Upper lobe of left lung (tissue), 4 donors: ENCODE results near the gene CD79A.

Experiments used
- POLR2A ChIP-seq, 4 donors: fragments of 450-650 bp; IDR thresholded peaks; one replicate each; pipeline ENCODE4 v1.5.1; 2016 to 2017; ENCODE audit warnings: antibody characterized with exemption in 4 of 4, mild to moderate bottlenecking in 2 of 4
- POLR2AphosphoS5 ChIP-seq, 2 donors: sonication (generic); formaldehyde crosslinking; IDR thresholded peaks; one replicate each; pipeline ENCODE4 v1.5.1; 2017; ENCODE audit warnings: antibody characterized with exemption in 2 of 2

DNA sequence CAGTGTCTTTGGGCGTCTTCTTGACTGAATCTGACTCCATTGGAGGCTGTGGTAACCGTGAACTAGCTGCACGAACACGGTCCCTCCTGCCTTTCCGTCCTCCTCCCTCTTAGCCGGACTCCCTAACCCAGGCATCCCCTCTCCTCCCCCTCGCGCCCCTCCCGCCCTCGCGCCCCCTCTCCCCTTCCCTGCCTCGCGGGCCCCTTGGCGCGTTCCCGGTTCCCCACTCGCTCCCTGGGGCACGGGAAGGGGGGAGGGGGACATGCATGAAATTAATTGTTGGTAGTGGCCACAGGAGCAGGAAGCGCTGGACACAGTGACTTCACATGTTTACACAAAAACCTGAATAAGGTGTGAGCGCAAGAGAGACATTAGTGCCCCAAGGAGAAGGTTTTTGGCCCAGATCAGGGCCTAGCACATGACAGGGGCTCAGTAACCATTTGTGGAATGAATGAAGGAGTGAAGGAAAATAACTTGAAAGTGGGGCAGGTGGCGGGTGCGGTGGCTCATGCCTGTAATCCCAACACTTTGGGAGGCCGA is 32.0 kb upstream of the CD79A start:
- TF ChIP-seq POLR2AphosphoS5 (IDR thresholded peaks at IDR 0.05) (no peak), POLR2A (IDR thresholded peaks at IDR 0.05) (no peak)
